HG02852 (cell line): Measurements from ENCODE around the gene CCDC134.

Source experiments
- ATAC-seq: cut with Tn5 transposase; IDR thresholded peaks from one replicate; pipeline ENCODE4 v1.9.1; 2021; ENCODE audit warnings: mild to moderate bottlenecking, moderate library complexity; ENCODE audit not compliant: unreplicated experiment

The CCDC134 gene

DNA sequence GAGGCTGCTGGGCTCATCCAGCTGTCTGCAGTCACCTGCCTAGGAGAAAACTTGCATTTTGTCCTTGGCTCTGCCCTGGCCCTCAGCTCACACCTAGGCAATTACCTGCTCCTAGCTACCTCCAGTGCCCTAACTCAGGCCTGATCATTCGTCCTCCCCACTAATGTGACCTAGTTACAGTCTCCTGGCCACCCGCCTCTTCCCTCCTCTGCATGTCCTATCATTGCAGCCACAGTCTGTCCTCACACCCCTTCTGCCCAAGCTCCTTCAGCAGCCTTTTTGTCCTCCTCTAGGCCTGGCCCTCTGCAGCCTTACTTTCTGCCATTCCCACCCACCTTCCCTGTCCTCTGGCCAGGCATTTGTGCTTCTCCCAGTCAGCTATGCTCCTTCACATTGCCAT, 17.7 kb upstream of the CCDC134 start:
- no peak for ATAC-seq

DNA sequence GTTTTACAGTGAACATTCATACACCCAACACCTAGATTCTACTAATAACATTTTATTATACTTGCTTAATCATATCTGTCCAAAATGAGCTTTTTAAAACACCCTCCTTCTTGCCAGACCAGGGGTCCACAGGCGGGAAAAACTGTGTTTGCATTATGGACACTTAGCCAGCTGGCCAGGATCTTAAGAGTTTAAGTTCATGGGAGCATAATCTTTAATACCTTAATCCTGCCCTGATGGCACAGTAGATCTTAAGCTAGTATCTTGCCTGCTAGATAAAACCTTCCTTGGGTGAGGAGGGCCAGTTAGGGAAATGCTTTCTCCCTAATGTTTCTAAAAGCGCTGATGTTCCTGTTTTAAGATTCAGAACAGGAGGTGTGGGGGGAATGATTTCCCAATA, 13.1 kb upstream of the CCDC134 start:
- ATAC-seq = no peak

DNA sequence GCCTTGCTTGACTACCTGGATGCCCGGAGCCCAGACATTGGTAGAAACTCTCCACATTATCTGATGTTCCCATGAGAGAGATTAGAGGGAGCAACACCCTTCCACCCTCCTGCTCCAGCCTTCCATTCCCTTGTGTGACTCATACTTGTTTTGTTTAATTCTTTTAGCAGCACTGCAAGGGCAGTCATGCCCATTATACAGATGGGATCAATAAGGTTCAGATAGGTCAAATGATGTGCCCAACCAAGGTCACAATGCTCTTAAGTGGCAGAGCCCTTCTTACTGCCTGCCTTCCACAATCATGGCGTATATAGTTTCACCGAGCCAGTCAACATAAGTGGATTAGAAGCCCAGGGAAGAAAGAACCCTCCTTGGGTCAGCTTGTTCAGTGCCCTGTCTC, 6.6 kb upstream of the CCDC134 start:
- no peak for ATAC-seq

DNA sequence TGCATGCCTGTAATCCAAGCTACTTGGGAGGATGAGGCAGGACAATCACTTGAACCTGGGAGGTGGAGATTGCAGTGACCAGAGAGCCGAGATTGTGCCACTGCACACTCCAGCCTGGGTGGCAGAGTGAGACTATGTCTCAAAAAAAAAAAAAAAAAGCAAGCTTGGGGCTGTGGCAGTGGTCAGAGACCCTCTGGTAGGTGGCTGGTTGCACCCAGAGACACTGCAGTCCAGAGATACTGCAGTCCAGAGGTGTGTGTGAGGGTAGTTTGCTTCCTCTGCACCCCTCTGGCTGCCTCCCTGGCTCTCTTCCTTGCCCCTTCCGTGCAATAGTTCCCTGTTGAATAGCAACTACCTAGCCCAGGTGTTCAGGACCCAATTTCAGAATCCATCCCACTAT, 1.7 kb upstream of the CCDC134 start:
- ATAC-seq = no peak

DNA sequence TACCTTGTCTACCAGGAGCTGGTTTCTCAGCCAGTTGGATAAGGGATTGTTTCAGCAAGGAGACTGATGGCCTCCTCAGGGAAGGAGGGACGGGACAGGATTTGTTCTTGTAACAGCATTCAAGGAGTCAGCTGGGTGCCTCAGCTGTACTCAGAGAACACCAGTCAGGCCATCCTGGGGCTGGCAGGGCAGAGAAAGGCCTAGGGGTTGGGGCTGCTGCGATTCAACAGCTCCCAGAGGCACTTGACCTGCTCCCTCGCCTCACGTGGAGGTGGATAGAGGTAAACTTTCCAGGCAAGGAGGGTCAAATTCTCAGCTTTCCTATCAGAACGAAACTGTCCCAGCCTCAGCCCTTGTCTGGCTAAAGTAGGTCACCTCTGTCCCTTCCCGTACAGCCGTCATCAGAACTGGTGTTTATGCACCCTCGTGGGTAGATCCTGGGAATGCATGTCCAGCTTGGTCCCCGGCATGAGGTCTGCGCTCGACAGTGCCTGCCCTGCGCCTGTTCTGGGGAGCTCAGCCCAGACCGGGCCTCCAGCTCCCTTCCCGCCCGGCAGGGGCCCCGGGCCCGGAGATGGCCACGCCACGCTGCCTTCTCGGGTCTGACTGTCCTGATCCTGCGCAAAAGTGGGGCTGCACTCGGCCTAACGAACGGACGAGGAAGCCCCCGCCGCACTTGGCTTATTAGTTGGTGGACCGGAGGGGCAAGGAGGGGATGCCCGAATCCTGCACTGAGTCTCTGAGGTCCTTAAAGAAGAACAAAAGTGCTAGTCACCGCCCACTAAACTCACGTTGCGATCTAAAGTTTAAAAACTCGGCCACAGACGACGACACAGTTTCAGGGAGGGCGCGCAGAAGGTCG, 762 bp upstream of the CCDC134 start:
- peak; percentile 28 for ATAC-seq

DNA sequence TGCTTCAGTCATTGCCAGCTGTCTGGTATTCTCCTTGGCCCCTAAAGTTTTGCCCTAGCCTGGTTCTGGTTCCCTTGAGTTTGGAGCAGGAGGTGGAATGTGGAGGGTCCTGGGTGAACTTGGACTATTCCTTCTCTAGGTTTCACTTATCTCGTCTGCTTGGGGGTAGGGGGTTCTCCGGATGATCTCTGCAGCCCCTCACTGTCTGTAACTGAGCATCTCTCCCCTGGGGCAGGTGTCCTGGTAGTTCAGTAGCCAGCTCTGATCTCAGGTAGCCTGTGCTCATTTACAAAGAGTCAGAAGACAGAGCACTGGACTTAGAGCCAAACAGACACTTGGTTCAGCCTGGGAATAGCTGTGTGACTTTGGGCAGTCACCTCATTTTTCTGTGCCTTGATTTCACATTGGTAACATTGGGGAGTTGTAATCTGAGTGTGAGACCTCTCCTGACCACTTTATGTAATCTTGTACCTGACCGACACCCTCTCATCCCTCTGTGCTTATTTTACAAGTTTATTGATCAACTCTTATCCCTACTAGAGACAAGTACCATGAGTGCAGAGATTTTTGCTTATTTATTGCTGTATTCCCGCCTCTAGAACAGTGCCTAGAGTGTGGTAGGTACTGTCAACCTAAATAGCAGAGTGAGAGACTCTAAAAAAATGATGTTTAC, 804 bp downstream of the CCDC134 start:
- ATAC-seq = no peak

DNA sequence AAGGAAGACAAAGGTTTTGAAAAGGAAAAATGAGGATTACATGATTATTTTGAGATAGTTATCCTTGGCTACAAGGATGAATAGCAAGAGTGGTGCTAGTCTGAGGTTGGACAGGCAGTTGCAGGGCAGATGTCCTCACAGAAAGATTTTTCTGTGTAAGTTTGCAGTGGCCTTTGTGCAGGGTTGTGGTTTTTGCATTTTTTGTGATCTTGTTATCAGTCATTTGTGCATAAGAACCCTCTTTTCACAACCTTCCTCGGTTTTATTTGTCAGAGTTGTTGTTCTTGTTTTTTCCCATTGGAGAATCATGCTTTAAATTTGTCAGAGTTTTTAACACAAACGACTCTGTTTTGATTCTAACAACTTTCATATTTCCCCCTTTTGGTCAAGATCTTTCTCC, 1.4 kb downstream of the CCDC134 start:
- ATAC-seq = no peak

DNA sequence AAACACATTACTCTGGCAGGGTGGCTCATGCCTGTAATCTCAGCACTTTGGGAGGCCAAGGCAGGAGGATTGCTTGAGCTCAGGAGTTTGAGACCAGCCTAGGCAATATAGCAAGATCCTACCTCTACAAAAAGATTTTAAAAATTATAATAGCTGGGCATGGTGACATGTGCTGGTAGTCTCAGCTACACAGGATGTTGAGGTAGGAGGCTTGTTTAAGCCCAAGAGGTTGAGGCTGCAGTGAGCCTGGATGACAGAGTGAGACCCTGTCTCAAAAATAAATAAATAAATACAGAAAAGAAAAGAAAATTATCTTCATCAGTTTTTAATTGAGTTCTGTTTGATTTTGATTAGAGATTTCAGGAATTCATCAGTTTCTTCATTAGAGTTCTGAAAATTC, 5.2 kb downstream of the CCDC134 start:
- ATAC-seq = no peak

DNA sequence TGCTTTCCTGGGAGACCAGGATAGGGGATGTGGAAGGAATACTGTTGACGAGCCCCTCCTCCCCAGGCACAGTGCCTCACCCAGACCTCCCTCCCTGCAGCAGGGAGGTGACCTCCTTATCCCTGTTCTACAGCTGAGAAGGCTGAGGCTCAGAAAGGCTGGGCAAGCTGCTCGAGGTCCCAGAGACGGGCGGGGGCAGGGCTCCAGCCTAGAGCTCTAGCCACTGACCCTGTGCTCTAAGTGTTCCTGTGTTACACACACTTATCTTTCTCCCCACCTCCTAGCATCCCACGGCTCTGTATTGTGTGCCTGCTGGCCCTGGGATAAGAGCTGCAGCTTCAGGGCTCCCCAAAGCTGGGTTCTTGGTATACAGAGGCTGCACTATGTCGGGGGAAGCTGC, 7.9 kb downstream of the CCDC134 start:
- no peak for ATAC-seq

DNA sequence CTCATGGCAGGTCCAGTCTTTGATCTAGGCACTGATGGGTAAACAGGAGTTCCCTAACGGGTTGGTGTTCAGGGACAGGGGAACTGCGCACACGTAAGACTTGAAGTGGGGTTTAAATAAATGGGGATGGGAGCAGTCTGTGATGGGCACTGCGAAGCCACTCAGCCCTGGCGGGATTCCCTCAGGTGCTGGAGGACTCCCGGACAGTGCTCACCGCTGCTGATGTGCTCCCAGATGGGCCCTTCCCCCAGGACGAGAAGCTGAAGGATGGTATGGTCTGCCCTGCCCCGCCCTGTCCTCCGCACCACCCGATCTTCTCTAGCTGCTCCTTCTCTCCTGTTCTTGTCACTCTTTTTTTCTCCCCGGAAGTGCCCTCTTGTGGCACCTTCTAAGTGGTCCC, 9.5 kb downstream of the CCDC134 start:
- ATAC-seq = no peak

DNA sequence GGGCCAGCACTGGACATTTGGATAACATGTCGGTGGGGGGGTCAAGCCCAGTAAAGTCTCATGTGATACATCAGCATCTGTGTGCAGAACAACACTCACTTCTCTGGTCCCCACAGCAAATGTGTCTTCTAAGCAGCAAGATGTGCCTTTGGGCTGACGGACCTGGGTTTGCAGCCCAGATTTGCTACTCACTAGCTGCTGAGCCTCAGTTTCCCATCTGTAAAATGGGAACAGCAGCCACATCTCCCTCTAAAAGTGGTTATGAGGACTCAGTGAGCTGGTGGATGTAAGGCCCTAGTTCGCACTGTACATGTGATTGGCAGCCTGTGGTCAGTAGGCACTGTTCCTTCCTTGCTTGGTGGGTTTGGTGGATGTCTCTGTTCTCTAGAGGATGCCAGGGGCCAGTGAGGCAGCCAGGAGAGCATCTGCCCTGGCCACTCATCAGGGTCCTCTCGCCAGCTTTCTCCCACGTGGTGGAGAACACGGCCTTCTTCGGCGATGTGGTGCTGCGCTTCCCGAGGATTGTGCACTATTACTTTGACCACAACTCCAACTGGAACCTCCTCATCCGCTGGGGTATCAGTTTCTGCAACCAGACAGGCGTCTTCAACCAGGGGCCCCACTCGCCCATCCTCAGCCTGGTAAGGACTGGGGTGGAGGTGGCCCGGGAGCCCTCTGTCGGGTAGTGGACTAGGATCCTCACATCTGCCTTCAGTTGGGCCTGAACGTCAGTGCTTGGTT, 12.5 kb downstream of the CCDC134 start:
- no peak for ATAC-seq

DNA sequence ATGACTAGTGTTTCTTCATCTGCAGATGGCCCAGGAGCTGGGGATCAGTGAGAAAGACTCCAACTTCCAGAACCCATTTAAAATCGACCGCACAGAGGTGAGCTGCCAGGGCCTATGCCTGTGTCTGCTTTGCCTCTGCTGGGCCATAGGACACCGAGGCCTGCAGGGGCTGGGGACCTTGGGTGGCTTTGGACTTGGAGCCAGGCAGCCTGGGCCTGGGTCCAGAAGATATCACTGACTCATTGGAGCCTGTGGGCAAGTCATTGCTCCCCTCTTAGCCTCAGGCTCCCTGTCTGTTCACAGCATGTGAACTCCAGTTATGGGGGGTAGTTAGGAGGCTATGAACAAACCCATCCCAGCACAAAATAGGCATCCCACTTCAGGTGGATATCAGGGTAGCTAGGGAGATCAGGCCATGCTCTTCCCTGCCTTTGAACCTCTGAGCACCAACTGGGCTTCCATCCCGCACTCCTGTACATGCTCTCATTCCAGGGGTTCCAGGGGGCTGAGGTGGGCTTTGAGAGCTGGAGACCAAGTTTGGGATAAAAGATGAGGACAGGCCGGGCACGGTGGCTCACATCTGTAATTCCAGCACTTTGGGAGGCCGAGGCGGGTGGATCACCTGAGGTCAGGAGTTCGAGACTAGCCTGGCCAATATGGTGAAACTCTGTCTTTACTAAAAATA, 13.4 kb downstream of the CCDC134 start:
- no peak for ATAC-seq

DNA sequence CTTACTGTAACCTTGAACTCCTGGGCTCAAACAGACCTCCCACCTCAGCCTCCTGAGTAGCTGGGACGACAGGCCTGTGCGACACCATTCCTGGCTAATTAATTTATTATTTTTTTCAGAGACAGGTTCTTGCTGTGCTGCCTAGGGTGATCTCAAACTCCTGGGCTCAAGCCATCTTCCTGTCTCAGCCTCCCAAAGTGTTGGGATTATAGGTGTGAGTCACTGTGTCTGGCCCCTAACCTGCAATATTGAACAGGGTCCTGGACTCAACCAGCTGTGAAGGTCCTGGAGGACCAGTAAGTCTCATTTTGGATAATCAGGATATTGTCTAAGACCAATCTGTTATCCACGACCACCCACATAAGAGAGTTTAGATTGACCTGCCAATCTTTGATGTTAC, 15.2 kb downstream of the CCDC134 start:
- ATAC-seq = no peak

DNA sequence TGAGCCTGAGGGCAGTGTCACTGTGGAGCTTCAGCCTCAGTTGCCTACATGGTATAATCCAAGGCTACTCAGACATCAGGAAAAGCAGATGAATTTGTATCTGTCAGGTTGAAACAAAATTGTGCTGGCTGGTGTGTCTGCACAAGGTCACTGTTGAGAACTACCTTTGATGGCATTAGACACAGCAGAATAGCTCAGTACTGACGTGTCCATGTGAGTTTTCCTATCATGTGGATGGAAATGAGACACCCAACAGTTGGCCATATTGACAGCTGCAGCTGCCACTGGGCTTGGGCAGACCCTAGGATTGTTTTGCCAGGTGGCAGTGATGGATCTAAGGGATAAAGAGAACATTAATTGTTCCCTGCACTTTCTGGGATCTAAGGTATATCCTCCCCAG, 15.8 kb downstream of the CCDC134 start:
- no peak for ATAC-seq

DNA sequence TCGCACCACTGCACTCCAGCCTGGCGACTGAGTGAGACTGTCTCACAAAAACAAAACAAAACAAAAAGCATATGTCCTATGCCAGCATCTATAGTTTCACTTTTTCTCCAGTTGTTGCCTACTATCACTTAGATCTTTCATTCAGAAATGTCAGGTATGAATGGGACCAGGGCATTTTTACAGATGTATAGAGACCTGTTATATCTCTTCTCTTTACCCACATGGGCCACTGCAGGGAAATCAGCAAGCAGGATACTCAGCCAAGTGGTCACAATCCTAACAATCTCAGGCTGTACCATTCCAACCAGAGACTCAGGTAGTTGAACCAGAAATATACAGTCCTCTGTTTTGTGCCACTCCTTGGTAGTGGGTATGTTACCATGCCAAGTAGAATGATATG, 16.4 kb downstream of the CCDC134 start:
- ATAC-seq = no peak

DNA sequence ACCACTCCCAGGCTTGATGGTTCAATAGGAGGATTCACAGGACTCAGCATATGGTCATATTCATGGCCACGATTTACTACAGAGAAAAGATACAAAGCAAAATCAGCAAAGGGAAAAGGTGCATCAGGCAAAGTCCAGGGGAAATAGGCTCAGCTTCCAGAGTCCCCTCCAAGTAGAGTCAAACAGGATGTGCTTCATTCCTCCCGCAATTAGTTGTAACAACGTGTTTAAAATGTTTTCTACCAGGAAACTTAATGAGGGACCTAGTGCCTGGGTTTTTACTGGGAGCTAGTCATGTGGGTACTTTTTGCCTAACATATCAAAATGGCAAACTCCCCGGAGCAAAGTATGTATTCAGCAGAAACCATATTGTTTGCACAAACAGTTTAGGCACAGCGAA, 17.5 kb downstream of the CCDC134 start:
- no peak for ATAC-seq

DNA sequence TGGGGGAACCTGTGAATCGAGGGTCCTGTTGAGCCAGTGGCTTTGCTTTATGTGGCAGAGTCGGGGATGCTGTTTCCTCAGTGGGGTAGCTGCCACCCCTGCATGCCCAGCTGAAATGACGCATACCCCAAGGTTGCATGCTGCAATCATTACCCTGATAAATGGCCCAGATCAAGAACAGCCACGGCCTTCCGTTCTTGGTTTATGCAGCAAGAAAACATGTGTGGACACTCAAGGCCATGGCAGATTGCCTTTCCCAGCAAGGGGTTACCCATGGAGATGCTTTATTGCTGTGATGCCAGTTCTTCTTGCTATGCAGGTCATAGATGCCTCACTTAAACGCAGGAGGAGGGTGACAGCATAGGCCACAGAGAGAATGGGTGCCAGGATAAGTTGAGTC, 18.1 kb downstream of the CCDC134 start:
- no peak for ATAC-seq

DNA sequence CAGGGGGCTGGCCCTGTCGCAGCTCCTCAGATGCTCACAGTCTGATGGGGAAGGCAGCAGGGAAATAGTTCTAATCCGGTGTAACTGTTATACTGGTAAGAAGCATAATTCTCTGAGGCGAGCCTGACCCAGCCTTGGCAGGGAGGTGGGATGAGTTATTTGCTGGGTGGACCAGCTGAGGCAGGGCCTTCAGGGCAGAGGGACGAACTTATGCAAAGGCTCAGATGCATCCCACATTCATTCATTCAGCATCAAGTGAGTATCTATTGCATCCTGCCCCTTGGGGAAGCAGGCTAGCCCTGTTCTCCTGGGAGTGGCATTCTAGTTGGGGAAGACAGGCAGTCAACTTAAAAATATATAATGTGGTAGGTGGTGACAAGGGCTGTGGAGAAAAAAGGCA, 18.8 kb downstream of the CCDC134 start:
- no peak for ATAC-seq

DNA sequence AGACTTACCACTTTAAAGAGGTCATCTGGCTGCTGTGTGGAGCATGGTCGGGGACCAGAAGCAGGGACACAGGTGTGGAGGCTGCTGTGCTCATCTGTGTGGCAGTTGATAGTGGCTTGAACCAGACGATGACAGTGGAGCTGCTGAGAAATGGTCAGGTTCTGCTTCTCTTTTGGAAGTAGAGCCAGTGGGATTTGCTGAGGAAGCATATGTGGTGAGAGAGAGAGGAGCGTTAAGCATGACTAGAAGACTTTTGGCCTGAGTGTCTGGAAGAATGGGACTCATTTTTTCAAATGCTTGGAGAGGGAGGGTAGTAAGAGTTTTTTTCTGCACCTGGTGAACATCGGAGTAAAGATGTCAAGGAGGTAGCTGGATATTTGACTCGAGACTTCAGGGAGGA, 20.0 kb downstream of the CCDC134 start:
- ATAC-seq = no peak

DNA sequence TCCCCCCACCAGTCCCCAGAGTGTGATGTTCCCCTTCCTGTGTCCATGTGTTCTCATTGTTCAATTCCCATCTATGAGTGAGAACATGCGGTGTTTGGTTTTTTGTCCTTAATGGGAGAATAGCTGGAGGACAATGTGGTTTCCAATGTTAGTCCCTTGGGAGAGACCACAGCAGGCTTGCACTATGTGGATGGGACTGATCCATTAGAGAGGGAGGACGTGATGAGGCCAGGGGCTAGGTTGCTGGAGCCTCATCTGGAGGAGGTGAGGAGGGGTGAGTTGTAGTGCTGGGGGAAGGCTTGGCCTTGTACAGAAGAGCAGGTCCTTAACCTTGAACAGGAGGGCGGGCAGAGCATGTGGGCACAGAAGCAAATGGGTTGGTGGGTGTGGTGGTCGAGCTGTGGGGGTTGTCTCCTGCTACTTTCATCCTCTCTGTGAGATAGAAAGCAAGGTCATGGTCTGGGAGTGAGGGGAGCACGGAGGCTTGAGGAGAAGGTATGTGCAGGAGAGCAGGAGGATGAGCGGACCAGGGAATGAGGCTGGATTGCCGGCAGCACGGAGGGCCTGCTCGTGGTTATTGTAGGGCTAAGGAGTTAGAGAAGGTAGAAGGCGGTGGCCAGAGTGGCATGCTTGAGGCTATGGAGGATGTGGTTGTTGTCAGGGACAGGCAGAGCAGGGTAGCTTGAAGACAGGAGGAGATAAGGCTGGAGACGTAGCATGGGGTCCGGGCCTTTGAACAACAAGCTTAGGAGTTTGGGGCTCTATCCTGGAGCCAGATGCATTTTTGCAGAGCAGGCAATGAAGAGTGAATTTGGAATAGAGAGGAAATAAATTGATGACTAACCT, 21.2 kb downstream of the CCDC134 start:
- ATAC-seq = no peak
